GM23338 (cell line): Measurements from ENCODE around the gene CYP1A2. TPM values are rescaled to one million over a fixed set of nuclear protein-coding genes. Genes with fewer than 3 reads are reported as not detected.

Experiments
- ATAC-seq: fragments of 200-7000 bp; cut with Tn5 transposase; 3 replicates; pipeline ENCODE4 v1.9.1; 2020
- DNase-seq: peaks from one replicate; pipeline ENCODE4 v3.0.0-alpha.2; 2015; ENCODE audit warnings: low spot score
- H2AFZ ChIP-seq: fragments of 200-600 bp; sonication (generic); 2 replicates; pipeline ENCODE4 v1.8.0; 2016; ENCODE audit warnings: antibody characterized with exemption, mild to moderate bottlenecking, moderate library complexity
- H3F3A ChIP-seq: fragments of 200-600 bp; sonication (generic); replicated peaks from 2 replicates; pipeline ENCODE4 v1.8.0; 2017; ENCODE audit warnings: antibody characterized with exemption, mixed run types, low read depth
- H3K27ac ChIP-seq: fragments of 200-600 bp; sonication (generic); 2 replicates; pipeline ENCODE4 v1.6.1; 2016; ENCODE audit warnings: low read depth
- H3K27me3 ChIP-seq: fragments of 200-600 bp; sonication (generic); 2 replicates; pipeline ENCODE4 v1.8.0; 2016; ENCODE audit warnings: mild to moderate bottlenecking, mixed run types, moderate library complexity; ENCODE audit not compliant: insufficient read depth
- H3K36me3 ChIP-seq: fragments of 200-600 bp; sonication (generic); 2 replicates; pipeline ENCODE4 v1.8.0; 2016; ENCODE audit warnings: mild to moderate bottlenecking; ENCODE audit not compliant: insufficient read depth
- H3K4me1 ChIP-seq: fragments of 200-600 bp; sonication (generic); 2 replicates; pipeline ENCODE4 v1.8.0; 2016; ENCODE audit warnings: mild to moderate bottlenecking, moderate library complexity; ENCODE audit not compliant: insufficient read depth
- H3K4me2 ChIP-seq: fragments of 200-600 bp; sonication (generic); 2 replicates; pipeline ENCODE4 v1.7.1; 2017; ENCODE audit warnings: mixed run types
- H3K4me3 ChIP-seq: fragments of 200-600 bp; sonication (generic); 2 replicates; pipeline ENCODE4 v1.6.1; 2016; ENCODE audit warnings: mixed run types
- H3K79me2 ChIP-seq: fragments of 200-600 bp; sonication (generic); replicated peaks from 2 replicates; pipeline ENCODE4 v1.8.0; 2017; ENCODE audit warnings: mild to moderate bottlenecking; ENCODE audit not compliant: insufficient read depth
- H3K9me2 ChIP-seq: fragments of 200-600 bp; sonication (generic); 2 replicates; pipeline ENCODE4 v1.8.0; 2017; ENCODE audit not compliant: insufficient read depth
- H4K20me1 ChIP-seq: fragments of 200-600 bp; sonication (generic); replicated peaks from 2 replicates; pipeline ENCODE4 v1.8.0; 2017; ENCODE audit warnings: mild to moderate bottlenecking; ENCODE audit not compliant: insufficient read depth
- H3K27ac Mint-ChIP-seq: 2 replicates; pipeline ENCODE4 v1.8.0; 2020; ENCODE audit warnings: inconsistent platforms, mild to moderate bottlenecking, moderate library complexity, mixed read lengths
- H3K27me3 Mint-ChIP-seq: 3 replicates; pipeline ENCODE4 v1.8.0; 2022; ENCODE audit warnings: low read depth, mild to moderate bottlenecking, moderate library complexity, mixed read lengths, inconsistent platforms; ENCODE audit not compliant: insufficient read depth, poor library complexity
- H3K36me3 Mint-ChIP-seq: 3 replicates; pipeline ENCODE4 v1.8.0; 2021; ENCODE audit warnings: low read depth, mild to moderate bottlenecking, inconsistent platforms, moderate library complexity, mixed read lengths
- H3K4me1 Mint-ChIP-seq: 3 replicates; pipeline ENCODE4 v1.8.0; 2020; ENCODE audit warnings: mild to moderate bottlenecking, inconsistent platforms, mixed read lengths
- H3K4me3 Mint-ChIP-seq: 3 replicates; pipeline ENCODE4 v1.8.0; 2021; ENCODE audit warnings: moderate library complexity, mild to moderate bottlenecking, inconsistent platforms, mixed read lengths
- H3K9me3 Mint-ChIP-seq: 3 replicates; pipeline ENCODE4 v1.8.0; 2020; ENCODE audit warnings: moderate library complexity, mild to moderate bottlenecking, inconsistent platforms, mixed read lengths
- CREB1 ChIP-seq: fragments of 250-450 bp; sonication (Bioruptor Pico); IDR thresholded peaks from 2 replicates; pipeline ENCODE4 v1.5.0; 2020; ENCODE audit warnings: low read depth, mild to moderate bottlenecking, moderate library complexity
- ETS1 ChIP-seq: IDR thresholded peaks from 2 replicates; pipeline ENCODE4 v1.6.1; 2016; ENCODE audit warnings: antibody characterized with exemption
- EZH2phosphoT487 ChIP-seq: fragments of 200-600 bp; sonication (generic); IDR thresholded peaks from one replicate; pipeline ENCODE4 v1.8.1; 2018; ENCODE audit warnings: antibody characterized with exemption; ENCODE audit not compliant: unreplicated experiment
- JUNB ChIP-seq: IDR thresholded peaks from one replicate; pipeline ENCODE4 v1.6.1; 2016; ENCODE audit warnings: antibody characterized with exemption; ENCODE audit not compliant: unreplicated experiment
- NANOG ChIP-seq: IDR thresholded peaks from 2 replicates; pipeline ENCODE4 v1.6.1; 2016; ENCODE audit warnings: antibody characterized with exemption, borderline replicate concordance
- POLR2AphosphoS5 ChIP-seq: IDR thresholded peaks from 2 replicates; pipeline ENCODE4 v1.6.1; 2016; ENCODE audit warnings: antibody characterized with exemption, low read depth
- ZNF114 ChIP-seq: fragments of 250-450 bp; sonication (Bioruptor Pico); IDR thresholded peaks from 2 replicates; pipeline ENCODE4 v1.5.0; 2020; ENCODE audit warnings: mild to moderate bottlenecking, moderate library complexity
- ZNF331 ChIP-seq: fragments of 250-450 bp; sonication (Bioruptor Pico); IDR thresholded peaks from 2 replicates; pipeline ENCODE4 v1.5.0; 2020; ENCODE audit warnings: low read depth, mild to moderate bottlenecking, moderate library complexity
- polyA plus RNA-seq: library from polyadenylated mRNA; unstranded; fragments of >200 nt; fragmentation: Nextera tagmentation; extraction: Ambion mirVana; gene quantifications from 2 replicates; pipeline ENCODE4 v1.2.1, GENCODE V29; 2016
- total RNA-seq: library from RNA; depleted of rRNA; stranded (reverse); fragments of >200 nt; shearing (Covaris generic); gene quantifications from 2 replicates; pipeline ENCODE4 v1.2.3, GENCODE V29; 2014
- TF ChIP-seq, protein P1 (sequence below), 2 experiments: fragments of 200-600 bp in 1 of 2; sonication (generic) in 1 of 2; conservative IDR thresholded peaks; 2 replicates each; pipeline versions ENCODE4 v1.5.1 to v1.6.1; 2016 to 2017; ENCODE audit warnings: antibody characterized with exemption in 2 of 2, low read depth in 2 of 2, mild to moderate bottlenecking in 2 of 2, moderate library complexity in 1 of 2
- TF ChIP-seq, protein P2 (sequence below): IDR thresholded peaks from one replicate; pipeline ENCODE4 v1.6.1; 2018; ENCODE audit warnings: antibody characterized with exemption; ENCODE audit not compliant: unreplicated experiment

The CYP1A2 gene
- total and polyA plus RNA-seq, 2 experiments from 2014 or later, result not detected

GRCh38 chr15:74724570-74725224 lies 23.9 kb upstream of the CYP1A2 start (continued):
- TF ChIP-seq, protein P1, sequence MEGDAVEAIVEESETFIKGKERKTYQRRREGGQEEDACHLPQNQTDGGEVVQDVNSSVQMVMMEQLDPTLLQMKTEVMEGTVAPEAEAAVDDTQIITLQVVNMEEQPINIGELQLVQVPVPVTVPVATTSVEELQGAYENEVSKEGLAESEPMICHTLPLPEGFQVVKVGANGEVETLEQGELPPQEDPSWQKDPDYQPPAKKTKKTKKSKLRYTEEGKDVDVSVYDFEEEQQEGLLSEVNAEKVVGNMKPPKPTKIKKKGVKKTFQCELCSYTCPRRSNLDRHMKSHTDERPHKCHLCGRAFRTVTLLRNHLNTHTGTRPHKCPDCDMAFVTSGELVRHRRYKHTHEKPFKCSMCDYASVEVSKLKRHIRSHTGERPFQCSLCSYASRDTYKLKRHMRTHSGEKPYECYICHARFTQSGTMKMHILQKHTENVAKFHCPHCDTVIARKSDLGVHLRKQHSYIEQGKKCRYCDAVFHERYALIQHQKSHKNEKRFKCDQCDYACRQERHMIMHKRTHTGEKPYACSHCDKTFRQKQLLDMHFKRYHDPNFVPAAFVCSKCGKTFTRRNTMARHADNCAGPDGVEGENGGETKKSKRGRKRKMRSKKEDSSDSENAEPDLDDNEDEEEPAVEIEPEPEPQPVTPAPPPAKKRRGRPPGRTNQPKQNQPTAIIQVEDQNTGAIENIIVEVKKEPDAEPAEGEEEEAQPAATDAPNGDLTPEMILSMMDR (conservative IDR thresholded peaks at IDR 0.05; ENCODE audit: low read depth in 2 of 2), result no peak
- no peak for TF ChIP-seq ETS1
- no peak for TF ChIP-seq POLR2AphosphoS5
- no peak for TF ChIP-seq JUNB
- TF ChIP-seq ZNF331 (CRISPR knock-in tag), result no peak
- TF ChIP-seq, protein P2, sequence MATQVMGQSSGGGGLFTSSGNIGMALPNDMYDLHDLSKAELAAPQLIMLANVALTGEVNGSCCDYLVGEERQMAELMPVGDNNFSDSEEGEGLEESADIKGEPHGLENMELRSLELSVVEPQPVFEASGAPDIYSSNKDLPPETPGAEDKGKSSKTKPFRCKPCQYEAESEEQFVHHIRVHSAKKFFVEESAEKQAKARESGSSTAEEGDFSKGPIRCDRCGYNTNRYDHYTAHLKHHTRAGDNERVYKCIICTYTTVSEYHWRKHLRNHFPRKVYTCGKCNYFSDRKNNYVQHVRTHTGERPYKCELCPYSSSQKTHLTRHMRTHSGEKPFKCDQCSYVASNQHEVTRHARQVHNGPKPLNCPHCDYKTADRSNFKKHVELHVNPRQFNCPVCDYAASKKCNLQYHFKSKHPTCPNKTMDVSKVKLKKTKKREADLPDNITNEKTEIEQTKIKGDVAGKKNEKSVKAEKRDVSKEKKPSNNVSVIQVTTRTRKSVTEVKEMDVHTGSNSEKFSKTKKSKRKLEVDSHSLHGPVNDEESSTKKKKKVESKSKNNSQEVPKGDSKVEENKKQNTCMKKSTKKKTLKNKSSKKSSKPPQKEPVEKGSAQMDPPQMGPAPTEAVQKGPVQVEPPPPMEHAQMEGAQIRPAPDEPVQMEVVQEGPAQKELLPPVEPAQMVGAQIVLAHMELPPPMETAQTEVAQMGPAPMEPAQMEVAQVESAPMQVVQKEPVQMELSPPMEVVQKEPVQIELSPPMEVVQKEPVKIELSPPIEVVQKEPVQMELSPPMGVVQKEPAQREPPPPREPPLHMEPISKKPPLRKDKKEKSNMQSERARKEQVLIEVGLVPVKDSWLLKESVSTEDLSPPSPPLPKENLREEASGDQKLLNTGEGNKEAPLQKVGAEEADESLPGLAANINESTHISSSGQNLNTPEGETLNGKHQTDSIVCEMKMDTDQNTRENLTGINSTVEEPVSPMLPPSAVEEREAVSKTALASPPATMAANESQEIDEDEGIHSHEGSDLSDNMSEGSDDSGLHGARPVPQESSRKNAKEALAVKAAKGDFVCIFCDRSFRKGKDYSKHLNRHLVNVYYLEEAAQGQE, result no peak
- no peak for TF ChIP-seq NANOG
- no peak for TF ChIP-seq CREB1 (CRISPR knock-in tag)
- no peak for TF ChIP-seq ZNF114

GRCh38 chr15:74725225-74725774 lies 23.3 kb upstream of the CYP1A2 start, which contains the start of gene CYP1A1:
Gene CYP1A1 (minus strand): TSS chr15:74725528. CDS start chr15:74723097, 2,431 bp downstream.
- no peaks in the 10 kb centered on the region for H3K79me2 ChIP-seq
- 0 out of 2 replicates have a peak, but pooled peaks cover 5% of the 10 kb centered on the region for H3K9me2 ChIP-seq
- Mint-ChIP-seq H3K36me3 (peaks cover 3% of the 10 kb centered on the region; the same call in 2 of the 3 replicates), H3K4me3 (peak within 1 kb of the TSS; percentile 65), H3K9me3 (peaks cover 12% of the 10 kb centered on the region), H3K27ac (no peak within 1 kb of the TSS), H3K27me3 (peaks cover 25% of the 10 kb centered on the region), H3K4me1 (peaks cover 5% of the 10 kb centered on the region)
- H3K4me3 ChIP-seq, result peak within 1 kb of the TSS; percentile 67
- no peaks in the 10 kb centered on the region for H3K36me3 ChIP-seq
- no peaks in the 10 kb centered on the region for H4K20me1 ChIP-seq
- peak; percentile 66 for ATAC-seq
- no peaks in the 10 kb centered on the region for H3F3A ChIP-seq
- DNase-seq, result peak; percentile 68
- H3K4me2 ChIP-seq, result peak within 1 kb of the TSS; percentile 83
- no peak within 1 kb of the TSS for H3K27ac ChIP-seq
- H3K27me3 ChIP-seq, result peaks cover 33% of the 10 kb centered on the region
- peak within 1 kb of the TSS; percentile 99 for H2AFZ ChIP-seq
- TF ChIP-seq ZNF331 (CRISPR knock-in tag), result no peak
- no peak for TF ChIP-seq NANOG
- no peak for TF ChIP-seq CREB1 (CRISPR knock-in tag)
- no peak for TF ChIP-seq JUNB
- TF ChIP-seq POLR2AphosphoS5, result peak; percentile 7; the same call in 1 of the 2 replicates
- no peak for TF ChIP-seq EZH2phosphoT487
- H3K4me1 ChIP-seq, result peaks cover 7% of the 10 kb centered on the region; the same call in 1 of the 2 replicates
